Measurements from ENCODE around the gene HRCT1. TPM values are rescaled to one million over a fixed set of nuclear protein-coding genes. Genes with fewer than 3 reads are reported as not detected.

Gene HRCT1
- total and polyA plus RNA-seq, 2 donors (not counting 3 experiments of a cell fraction or from before 2014, with no cell fraction given) = 1.2 to 7.0 TPM

DNA sequence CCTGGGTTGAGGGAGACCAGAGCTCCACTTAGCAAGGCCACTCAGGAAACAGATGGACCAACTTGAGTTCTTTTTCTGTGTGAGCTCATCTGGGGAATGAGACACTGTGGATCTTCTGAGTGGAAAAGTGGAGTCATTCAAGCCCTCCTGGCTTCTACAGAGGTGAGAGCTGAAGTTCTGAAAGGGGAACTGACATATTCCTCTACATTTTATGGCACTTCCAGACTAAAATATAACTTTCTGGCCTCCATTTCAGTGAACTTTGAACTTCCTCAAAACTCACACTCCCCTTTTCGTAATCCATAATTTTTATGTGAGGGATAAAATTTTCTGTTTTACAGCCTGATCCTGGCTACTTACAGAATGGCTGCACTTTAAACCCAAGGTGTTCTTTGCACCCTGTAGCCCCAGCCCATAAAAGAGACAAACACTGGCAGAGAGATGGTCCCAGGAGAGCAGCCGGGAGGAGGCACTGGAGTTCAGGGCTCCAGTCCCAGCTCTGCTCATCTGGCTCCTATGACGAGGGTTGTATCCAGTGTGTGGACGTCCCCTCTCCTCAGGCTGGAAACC lies 14.1 kb downstream of the HRCT1 start:
- Histone ChIP-seq H3K4me3 (replicated peaks in 1 of 3; ENCODE audit: insufficient read depth in 1 of 3, low read depth in 1 of 3, low read length in 3 of 3) (no peak overlapping the region), H3K27ac (ENCODE audit: insufficient read depth, low read depth, low read length) (no peak overlapping the region), H3K79me2 (ENCODE audit: control insufficient read depth, insufficient read depth, low read length) (no peaks in the 10 kb centered on the region), H3K9me1 (replicated peaks; ENCODE audit: control insufficient read depth, extremely low read depth, insufficient read depth, low read length) (no peaks in the 10 kb centered on the region), H3K4me1 (ENCODE audit: control insufficient read depth, extremely low read depth, insufficient read depth, low read length) (peaks cover 7% of the 10 kb centered on the region), H4K20me1 (replicated peaks; ENCODE audit: control insufficient read depth, extremely low read depth, insufficient read depth, low read length) (no peaks in the 10 kb centered on the region), H2AFZ (ENCODE audit: low read depth, low read length) (no peak overlapping the region), H3K27me3 (ENCODE audit: control insufficient read depth in 2 of 2, insufficient read depth in 2 of 2, low read length in 2 of 2) (no peaks in the 10 kb centered on the region), H3K9me3 (replicated peaks; ENCODE audit: control insufficient read depth, insufficient read depth, low read length) (no peaks in the 10 kb centered on the region), H3K9ac (replicated peaks; ENCODE audit: extremely low read depth, insufficient read depth, low read length) (no peak overlapping the region), H3K4me2 (ENCODE audit: insufficient read depth, low read length) (no peak overlapping the region), H3K36me3 (ENCODE audit: control insufficient read depth in 2 of 2, extremely low read depth in 1 of 2, insufficient read depth in 2 of 2, low read length in 2 of 2) (no peaks in the 10 kb centered on the region)
- dilution Hi-C loops (cut with MboI; ENCODE audit: extremely low pct_ligation_motif_present, low sequenced_read_pairs) = no loop called here
- DNase-seq (ENCODE audit: low read depth, low spot score) = no peak
- POLR2A ChIA-PET = no interaction called here
- no peak for FAIRE-seq
- TF ChIP-seq GATA2 (IDR thresholded peaks at IDR 0.05; ENCODE audit: insufficient read depth, insufficient read length, low read depth, low read length) (no peak), POLR2AphosphoS5 (IDR thresholded peaks at IDR 0.05; ENCODE audit: insufficient read depth, low read depth, low read length) (no peak), EZH2 (IDR thresholded peaks at IDR 0.05; ENCODE audit: borderline replicate concordance, low read depth, low read length, severe bottlenecking) (no peak), CTCF (IDR thresholded peaks at IDR 0.05; ENCODE audit: extremely low read depth in 1 of 2, insufficient read depth in 1 of 2, low read depth in 1 of 2, low read length in 2 of 2) (no peak), MYC (IDR thresholded peaks at IDR 0.05; ENCODE audit: low read depth, low read length) (no peak), MAX (IDR thresholded peaks at IDR 0.05; ENCODE audit: insufficient read depth, insufficient read length) (no peak), POLR2A (IDR thresholded peaks at IDR 0.05; ENCODE audit: low read depth, low read length) (no peak), FOS (IDR thresholded peaks at IDR 0.05; ENCODE audit: borderline replicate concordance, insufficient read depth, low read length) (no peak), JUN (IDR thresholded peaks at IDR 0.05; ENCODE audit: borderline replicate concordance, insufficient read depth, insufficient read length, low read depth) (no peak)
- CTCF ChIA-PET = interaction anchor here (0.9 to 2.2 kb wide), 9 partner anchors 9 to 188 kb away, joined by 3 to 11 read pairs (median 5); partner anchors contain the start of genes CREB3 and TLN1
- no TSS peak for BruUV-seq (replicated peaks)
- intact Hi-C loops (cut with micrococcal nuclease) = no loop called here
